Suprapubic skin (tissue), 3 donors: Measurements from ENCODE around the gene RAP1GDS1.

Source experiments
- CTCF ChIP-seq, 2 donors: fragments of 200-600 bp in 1 of 2; fragments of 450-650 bp in 1 of 2; sonication (generic) in 1 of 2; IDR thresholded peaks; one replicate each; pipeline ENCODE4 v1.5.1; 2016 to 2019; ENCODE audit warnings: antibody characterized with exemption in 2 of 2, mild to moderate bottlenecking in 1 of 2, moderate library complexity in 1 of 2
- EP300 ChIP-seq: sonication (generic); formaldehyde crosslinking; IDR thresholded peaks from one replicate; pipeline ENCODE4 v1.6.1; 2017; ENCODE audit warnings: antibody characterized with exemption
- POLR2A ChIP-seq, 2 donors: fragments of 450-650 bp; IDR thresholded peaks; one replicate each; pipeline ENCODE4 v1.6.1; 2017; ENCODE audit warnings: antibody characterized with exemption in 2 of 2, mild to moderate bottlenecking in 2 of 2, moderate library complexity in 2 of 2

- no peak for TF ChIP-seq CTCF (IDR thresholded peaks at IDR 0.05)
- TF ChIP-seq POLR2A (IDR thresholded peaks at IDR 0.05) = no peak
- no peak for TF ChIP-seq EP300
These were observed 39.5 kb downstream of the RAP1GDS1 start for GRCh38 chr4:98300706-98301105.
